Endothelial cell of umbilical vein (primary cell): Measurements from ENCODE around the gene POU6F2. TPM values are rescaled to one million over a fixed set of nuclear protein-coding genes. Genes with fewer than 3 reads are reported as not detected.

Experiments
- BruUV-seq: library from RNA; stranded (reverse); fragments of 400-500 nt; replicated peaks from 2 replicates; lab custom pipeline; 2021; lab: Mats Ljungman, UMichigan
- CTCF ChIA-PET: fragments of 300-600, 350-600 bp; sonication (Branson Sonifier 250); formaldehyde crosslinking; loops from one replicate; lab custom pipeline; 2021; ENCODE audit warnings: antibody characterized with exemption, inconsistent platforms; lab: Charles Lee
- POLR2A ChIA-PET: fragments of 300-600, 350-600 bp; sonication (Branson Sonifier 250); formaldehyde crosslinking; loops from one replicate; lab custom pipeline; 2021; ENCODE audit warnings: antibody characterized with exemption, inconsistent platforms; lab: Charles Lee
- DNase-seq: peaks from one replicate; pipeline ENCODE4 v3.0.0-alpha.2; 2011; ENCODE audit warnings: low read depth, low spot score
- FAIRE-seq: peaks from 2 replicates; lab custom pipeline; 2011; peaks lifted over from hg19 to GRCh38; lab: Jason Lieb, UNC
- H2AFZ ChIP-seq: 2 replicates; pipeline ENCODE4 v1.6.0; 2012; ENCODE audit warnings: low read depth, low read length, control low read depth, inconsistent platforms
- H3K27ac ChIP-seq: 2 replicates; pipeline ENCODE4 v1.5.1; 2011; ENCODE audit warnings: low read depth, mild to moderate bottlenecking, control low read depth, low read length, moderate library complexity; ENCODE audit not compliant: insufficient read depth
- H3K27me3 ChIP-seq, 2 experiments: 2 replicates each; pipeline versions ENCODE4 v1.6.0 to v1.6.1; 2011; ENCODE audit warnings: low read length in 2 of 2, mixed read lengths in 1 of 2; ENCODE audit not compliant: control insufficient read depth in 2 of 2, insufficient read depth in 2 of 2
- H3K36me3 ChIP-seq, 2 experiments: 2 replicates in 1 of 2; 3 replicates in 1 of 2; pipeline ENCODE4 v1.5.1; 2011; ENCODE audit warnings: low read length in 2 of 2, mild to moderate bottlenecking in 1 of 2, moderate library complexity in 1 of 2; ENCODE audit not compliant: control insufficient read depth in 2 of 2, insufficient read depth in 2 of 2; ENCODE audit errors: extremely low read depth in 1 of 2
- H3K4me1 ChIP-seq: 3 replicates; pipeline ENCODE4 v1.5.1; 2011; ENCODE audit warnings: mild to moderate bottlenecking, low read length; ENCODE audit not compliant: control insufficient read depth, insufficient read depth; ENCODE audit errors: extremely low read depth
- H3K4me2 ChIP-seq: 2 replicates; pipeline ENCODE4 v1.6.1; 2011; ENCODE audit warnings: low read length, control low read depth, mixed read lengths; ENCODE audit not compliant: insufficient read depth
- H3K4me3 ChIP-seq, 3 experiments: fragments of 200-600 bp in 1 of 3; sonication (generic), shearing (Covaris generic) in 1 of 3; replicated peaks in 1 of 3; 2 replicates each; pipeline ENCODE4 v1.5.1; 2011 to 2016; ENCODE audit warnings: control low read depth in 3 of 3, low read length in 3 of 3, mild to moderate bottlenecking in 2 of 3, inconsistent platforms in 1 of 3, low read depth in 1 of 3, moderate library complexity in 1 of 3; ENCODE audit not compliant: insufficient read depth in 1 of 3
- H3K79me2 ChIP-seq: 2 replicates; pipeline ENCODE4 v1.6.0; 2012; ENCODE audit warnings: low read length, inconsistent platforms; ENCODE audit not compliant: control insufficient read depth, insufficient read depth
- H3K9ac ChIP-seq: replicated peaks from 2 replicates; pipeline ENCODE3; 2011; ENCODE audit warnings: low read length, control low read depth; ENCODE audit not compliant: insufficient read depth; ENCODE audit errors: extremely low read depth
- H3K9me1 ChIP-seq: replicated peaks from 3 replicates; pipeline ENCODE4 v1.6.0; 2011; ENCODE audit warnings: mild to moderate bottlenecking, low read length; ENCODE audit not compliant: control insufficient read depth, insufficient read depth; ENCODE audit errors: extremely low read depth
- H3K9me3 ChIP-seq: replicated peaks from 2 replicates; pipeline ENCODE4 v1.5.1; 2012; ENCODE audit warnings: low read length, inconsistent platforms; ENCODE audit not compliant: control insufficient read depth, insufficient read depth
- H4K20me1 ChIP-seq: replicated peaks from 2 replicates; pipeline ENCODE3; 2011; ENCODE audit warnings: mild to moderate bottlenecking, low read length; ENCODE audit not compliant: control insufficient read depth, insufficient read depth; ENCODE audit errors: extremely low read depth
- CTCF ChIP-seq, 2 donors: IDR thresholded peaks; 1 replicate in 1 of 2; 2 replicates in 1 of 2; pipeline ENCODE4 v1.5.1; 2011; ENCODE audit warnings: low read length in 2 of 2, mild to moderate bottlenecking in 2 of 2, moderate library complexity in 2 of 2, control low read depth in 1 of 2, inconsistent platforms in 1 of 2, low read depth in 1 of 2; ENCODE audit not compliant: insufficient read depth in 1 of 2; ENCODE audit errors: extremely low read depth in 1 of 2
- EZH2 ChIP-seq: IDR thresholded peaks from 2 replicates; pipeline ENCODE4 v1.6.1; 2012; ENCODE audit warnings: borderline replicate concordance, low read depth, mild to moderate bottlenecking, moderate library complexity, low read length, inconsistent platforms; ENCODE audit not compliant: severe bottlenecking
- FOS ChIP-seq: IDR thresholded peaks from 2 replicates; pipeline ENCODE4 v1.6.1; 2011; ENCODE audit warnings: mild to moderate bottlenecking, low read length, moderate library complexity, borderline replicate concordance; ENCODE audit not compliant: insufficient read depth
- GATA2 ChIP-seq: IDR thresholded peaks from 2 replicates; pipeline ENCODE4 v1.7.0; 2011; ENCODE audit warnings: low read depth, mild to moderate bottlenecking, moderate library complexity, mixed read lengths, low read length; ENCODE audit not compliant: insufficient read length, insufficient read depth
- JUN ChIP-seq: IDR thresholded peaks from 2 replicates; pipeline ENCODE4 v1.6.1; 2011; ENCODE audit warnings: borderline replicate concordance, low read depth; ENCODE audit not compliant: insufficient read length, insufficient read depth
- MAX ChIP-seq: IDR thresholded peaks from 2 replicates; pipeline ENCODE4 v1.6.1; 2011; ENCODE audit not compliant: insufficient read depth, insufficient read length
- MYC ChIP-seq: IDR thresholded peaks from one replicate; pipeline ENCODE4 v1.6.1; 2011; ENCODE audit warnings: mild to moderate bottlenecking, low read depth, low read length
- POLR2A ChIP-seq: IDR thresholded peaks from 2 replicates; pipeline ENCODE4 v1.6.1; 2012; ENCODE audit warnings: low read depth, mild to moderate bottlenecking, control low read depth, low read length
- POLR2AphosphoS5 ChIP-seq: IDR thresholded peaks from 2 replicates; pipeline ENCODE4 v1.6.1; 2012; ENCODE audit warnings: low read depth, mild to moderate bottlenecking, control low read depth, low read length, moderate library complexity; ENCODE audit not compliant: insufficient read depth
- dilution Hi-C: fragments of 300-500 bp; cut with MboI; formaldehyde crosslinking; loops from one replicate; pipeline ENCODE4 v1.15.0; 2019; ENCODE audit warnings: low sequenced_read_pairs; ENCODE audit not compliant: extremely low pct_ligation_motif_present
- intact Hi-C: fragments of 100-400 bp; cut with micrococcal nuclease; formaldehyde crosslinking; loops from one replicate; pipeline ENCODE4 v1.10.0; 2022
- polyA plus RNA-seq, 4 experiments: library from polyadenylated mRNA; depleted of rRNA in 3 of 4; stranded (reverse) in 3 of 4; unstranded in 1 of 4; fragments of >200 nt; gene quantifications; 2 replicates each; pipeline versions ENCODE4 v1.2.1 to v1.2.3, GENCODE V29; 2011 to 2012; ENCODE audit warnings: missing spikeins in 1 of 4
- total RNA-seq: library from RNA; stranded (reverse); gene quantifications from 2 replicates; pipeline ENCODE4 v1.2.3, GENCODE V29; 2021

Gene POU6F2
- total and polyA plus RNA-seq, 2 donors (not counting 3 experiments of a cell fraction or from before 2014, with no cell fraction given) = 0.29 TPM; not detected in 1

GRCh38 chr7:39501358-39501757 lies 523.6 kb downstream of the POU6F2 start:
- Histone ChIP-seq H3K27ac (no peak overlapping the region), H3K4me3 (no peak overlapping the region), H3K4me1 (no peaks in the 10 kb centered on the region), H3K36me3 (no peaks in the 10 kb centered on the region), H3K9me3 (no peaks in the 10 kb centered on the region), H3K9ac (no peak overlapping the region), H3K9me1 (no peaks in the 10 kb centered on the region), H3K79me2 (no peaks in the 10 kb centered on the region), H3K27me3 (no peaks in the 10 kb centered on the region), H2AFZ (no peak overlapping the region), H4K20me1 (no peaks in the 10 kb centered on the region), H3K4me2 (no peak overlapping the region)
- DNase-seq = no peak
- ChIA-PET POLR2A (no interaction called here), CTCF (interaction anchor here (1.0 kb wide), 1 partner anchor 48 kb away, joined by 5 read pairs; no protein-coding TSS in a partner anchor)
- no TSS peak for BruUV-seq
- TF ChIP-seq POLR2A (no peak), CTCF (IDR thresholded peaks at IDR 0.05; ENCODE audit: extremely low read depth in 1 of 2, insufficient read depth in 1 of 2, low read depth in 1 of 2, low read length in 2 of 2) (no peak)
- no peak for FAIRE-seq
- intact Hi-C loops (no loop called here), dilution Hi-C loops (no loop called here)

DNA sequence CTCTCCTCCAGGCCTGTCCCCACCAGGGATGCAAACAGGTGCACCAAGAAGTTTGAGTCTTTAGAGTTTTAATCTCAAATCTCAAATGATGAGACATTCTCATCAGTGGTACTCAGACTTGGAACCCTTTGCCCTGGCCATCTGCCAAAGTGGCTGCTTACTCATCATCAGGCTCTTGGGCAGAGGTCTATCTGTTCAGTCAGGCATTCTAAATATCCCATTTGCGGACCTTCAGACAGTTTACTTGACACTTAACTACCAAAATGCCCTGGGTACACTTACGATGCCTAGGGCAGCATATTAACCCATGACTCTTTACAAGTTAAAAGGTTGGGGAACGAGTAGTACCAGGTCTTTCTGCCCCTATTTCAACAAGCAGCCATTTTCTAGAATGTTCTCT lies 527.3 kb downstream of the POU6F2 start:
- H3K4me2 ChIP-seq = no peak overlapping the region
- no peak overlapping the region for H3K9ac ChIP-seq
- dilution Hi-C loops (no loop called here), intact Hi-C loops (no loop called here)
- H2AFZ ChIP-seq = no peak overlapping the region
- H3K9me1 ChIP-seq = no peaks in the 10 kb centered on the region
- H3K9me3 ChIP-seq = no peaks in the 10 kb centered on the region
- H4K20me1 ChIP-seq = no peaks in the 10 kb centered on the region
- no peak overlapping the region for H3K27ac ChIP-seq
- TF ChIP-seq MYC = no peak
- no peak for TF ChIP-seq FOS
- no peak for TF ChIP-seq MAX
- no peak for TF ChIP-seq EZH2
- TF ChIP-seq GATA2 = no peak
- no peak for TF ChIP-seq JUN
- no peak for TF ChIP-seq POLR2AphosphoS5
- no peak for TF ChIP-seq POLR2A
- TF ChIP-seq CTCF (IDR thresholded peaks at IDR 0.05; ENCODE audit: extremely low read depth in 1 of 2, insufficient read depth in 1 of 2, low read depth in 1 of 2, low read length in 2 of 2) = no peak
- no peaks in the 10 kb centered on the region for H3K4me1 ChIP-seq
- no peaks in the 10 kb centered on the region for H3K36me3 ChIP-seq
- H3K27me3 ChIP-seq = no peaks in the 10 kb centered on the region
- no peak for DNase-seq
- no peak for FAIRE-seq
- POLR2A ChIA-PET = no interaction called here
- CTCF ChIA-PET = no interaction called here
- no TSS peak for BruUV-seq
- H3K4me3 ChIP-seq = no peak overlapping the region
- H3K79me2 ChIP-seq = no peaks in the 10 kb centered on the region
